Progenitor cell of endocrine pancreas (in vitro differentiated cells): ENCODE results near the gene SDC4. TPM values are rescaled to one million over a fixed set of nuclear protein-coding genes. Genes with fewer than 3 reads are reported as not detected.

Experiments used
- DNase-seq: peaks from one replicate; pipeline ENCODE4 v3.0.0; 2021; ENCODE audit warnings: low spot score; ENCODE audit not compliant: unreplicated experiment
- H3K27ac Mint-ChIP-seq: 2 replicates; pipeline ENCODE4 v1.8.0; 2021; ENCODE audit warnings: mild to moderate bottlenecking, moderate library complexity, mixed read lengths
- H3K27me3 Mint-ChIP-seq: 2 replicates; pipeline ENCODE4 v1.8.0; 2021; ENCODE audit warnings: mixed read lengths
- H3K36me3 Mint-ChIP-seq: 2 replicates; pipeline ENCODE4 v1.8.0; 2022; ENCODE audit warnings: mixed read lengths; ENCODE audit not compliant: insufficient read depth
- H3K4me1 Mint-ChIP-seq: 2 replicates; pipeline ENCODE4 v1.8.0; 2021; ENCODE audit warnings: low read depth, mixed read lengths
- H3K4me3 Mint-ChIP-seq: 2 replicates; pipeline ENCODE4 v1.8.0; 2021; ENCODE audit warnings: low read depth, mild to moderate bottlenecking, moderate library complexity, mixed read lengths
- H3K9me3 Mint-ChIP-seq: 2 replicates; pipeline ENCODE4 v1.8.0; 2021; ENCODE audit warnings: low read depth, mixed read lengths
- CTCF ChIP-seq: fragments of 200-600 bp; sonication (generic); IDR thresholded peaks from one replicate; pipeline ENCODE4 v1.5.0; 2021; ENCODE audit warnings: antibody characterized with exemption, mild to moderate bottlenecking; ENCODE audit not compliant: unreplicated experiment
- total RNA-seq: library from RNA; stranded (reverse); gene quantifications from 2 replicates; pipeline ENCODE4 v1.2.1, GENCODE V29; 2021

The SDC4 gene
- total RNA-seq, 1 donor from 2014 or later, result 121 TPM

- TF ChIP-seq CTCF, result no peak
- Mint-ChIP-seq H3K4me1 (peaks cover 95% of the 10 kb centered on the region), H3K27ac (peak overlapping the region; percentile 99), H3K4me3 (peak overlapping the region; percentile 95), H3K27me3 (no peaks in the 10 kb centered on the region), H3K9me3 (no peaks in the 10 kb centered on the region), H3K36me3 (peaks cover 9% of the 10 kb centered on the region)
- no peak for DNase-seq
Measured at GRCh38 chr20:45341579-45341938, 6.7 kb downstream of the SDC4 start.

GRCh38 chr20:45340951-45341350 is 7.3 kb downstream of the SDC4 start:
- Mint-ChIP-seq H3K9me3 (no peaks in the 10 kb centered on the region), H3K4me1 (peaks cover 89% of the 10 kb centered on the region), H3K27ac (peak overlapping the region; percentile 99), H3K36me3 (peaks cover 9% of the 10 kb centered on the region), H3K4me3 (peak overlapping the region; percentile 95), H3K27me3 (no peaks in the 10 kb centered on the region)
- DNase-seq, result no peak
- no peak for TF ChIP-seq CTCF

- Mint-ChIP-seq H3K9me3 (no peaks in the 10 kb centered on the region), H3K27ac (peak overlapping the region; percentile 99), H3K36me3 (peaks cover 11% of the 10 kb centered on the region), H3K4me3 (peak overlapping the region; percentile 95), H3K4me1 (peaks cover 88% of the 10 kb centered on the region), H3K27me3 (no peaks in the 10 kb centered on the region)
- no peak for TF ChIP-seq CTCF
- no peak for DNase-seq
Measured at GRCh38 chr20:45340236-45340847, 7.9 kb downstream of the SDC4 start.

GRCh38 chr20:45339799-45340198 is 8.4 kb downstream of the SDC4 start:
- Mint-ChIP-seq H3K4me3 (peak overlapping the region; percentile 37), H3K27ac (peak overlapping the region; percentile 99), H3K9me3 (no peaks in the 10 kb centered on the region), H3K36me3 (peaks cover 11% of the 10 kb centered on the region), H3K27me3 (no peaks in the 10 kb centered on the region), H3K4me1 (peaks cover 82% of the 10 kb centered on the region)
- TF ChIP-seq CTCF, result no peak
- DNase-seq, result no peak

GRCh38 chr20:45339084-45339483 is 9.1 kb downstream of the SDC4 start:
- no peak for TF ChIP-seq CTCF
- peaks cover 75% of the 10 kb centered on the region for H3K4me1 Mint-ChIP-seq
- H3K9me3 Mint-ChIP-seq, result no peaks in the 10 kb centered on the region
- no peak for DNase-seq
- H3K27ac Mint-ChIP-seq, result peak overlapping the region; percentile 99
- peaks cover 12% of the 10 kb centered on the region for H3K36me3 Mint-ChIP-seq
- H3K27me3 Mint-ChIP-seq, result no peaks in the 10 kb centered on the region
- H3K4me3 Mint-ChIP-seq, result peak overlapping the region; percentile 37
